HG02884 (cell line): ENCODE data around the gene SMOC2.
"Not testable (repeated sequence)": the region's sequence is repeated elsewhere in the genome, so short reads cannot be mapped to it uniquely, and the experiment has no call there.

Experiments
- ATAC-seq: cut with Tn5 transposase; IDR thresholded peaks from one replicate; pipeline ENCODE4 v1.9.1; 2021; ENCODE audit warnings: mild to moderate bottlenecking, moderate library complexity; ENCODE audit not compliant: unreplicated experiment

The SMOC2 gene

GRCh38 chr6:168563656-168564055 lies 122.7 kb downstream of the SMOC2 start:
- ATAC-seq, result no peak

DNA sequence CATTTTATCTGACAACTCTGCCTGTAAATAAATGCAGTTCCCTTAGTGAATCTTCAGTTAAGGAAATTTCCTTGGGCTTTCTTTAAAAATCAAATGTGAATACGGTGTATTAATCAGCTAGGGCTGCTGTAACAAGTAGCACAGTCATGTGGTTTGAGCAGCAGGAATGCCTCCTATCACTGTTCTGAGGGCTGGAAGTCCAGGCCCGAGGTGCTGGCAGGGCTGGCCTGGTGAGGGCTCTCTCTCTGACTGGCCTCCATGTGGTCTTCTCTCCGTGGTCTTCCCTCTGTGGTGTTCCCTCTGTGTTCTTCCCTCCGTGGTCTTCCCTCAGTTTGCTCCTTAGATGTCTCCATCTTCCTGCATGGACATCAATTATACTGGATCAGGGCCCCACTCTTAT lies 124.1 kb downstream of the SMOC2 start:
- ATAC-seq, result no peak

- ATAC-seq, result no peak
Measured at GRCh38 chr6:168570211-168570610, 129.2 kb downstream of the SMOC2 start.

GRCh38 chr6:168571268-168571667 lies 130.3 kb downstream of the SMOC2 start:
- ATAC-seq, result no peak

DNA sequence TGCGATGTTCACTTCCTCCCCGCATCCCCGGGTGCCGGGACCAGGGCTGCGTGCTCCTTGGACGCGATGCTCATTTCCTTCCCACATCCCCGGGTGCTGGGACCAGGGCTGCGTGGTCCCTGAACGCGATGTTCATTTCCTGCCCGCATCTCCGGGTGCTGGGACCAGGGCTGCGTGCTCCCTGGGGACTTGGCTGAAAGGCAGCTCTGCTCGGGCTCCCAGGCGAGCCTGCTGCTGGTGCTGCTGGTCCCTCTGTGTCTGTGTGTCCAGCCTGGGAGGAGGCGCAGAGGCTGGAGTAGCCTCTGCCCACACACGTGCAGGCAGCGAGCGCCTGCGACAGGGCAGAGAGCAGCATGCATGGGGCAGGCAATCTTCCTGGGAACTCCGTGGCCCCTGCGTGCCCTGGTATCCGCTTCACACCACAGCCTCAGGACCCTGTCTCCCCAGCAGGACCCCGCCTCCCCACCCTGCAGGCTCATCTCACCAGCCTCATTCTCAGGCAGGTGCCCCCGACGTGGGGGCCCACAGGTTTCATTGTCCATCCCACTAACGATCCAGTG lies 132.4 kb downstream of the SMOC2 start:
- ATAC-seq, result not testable (repeated sequence)

GRCh38 chr6:168574075-168574698 lies 133.2 kb downstream of the SMOC2 start:
- ATAC-seq, result no peak

DNA sequence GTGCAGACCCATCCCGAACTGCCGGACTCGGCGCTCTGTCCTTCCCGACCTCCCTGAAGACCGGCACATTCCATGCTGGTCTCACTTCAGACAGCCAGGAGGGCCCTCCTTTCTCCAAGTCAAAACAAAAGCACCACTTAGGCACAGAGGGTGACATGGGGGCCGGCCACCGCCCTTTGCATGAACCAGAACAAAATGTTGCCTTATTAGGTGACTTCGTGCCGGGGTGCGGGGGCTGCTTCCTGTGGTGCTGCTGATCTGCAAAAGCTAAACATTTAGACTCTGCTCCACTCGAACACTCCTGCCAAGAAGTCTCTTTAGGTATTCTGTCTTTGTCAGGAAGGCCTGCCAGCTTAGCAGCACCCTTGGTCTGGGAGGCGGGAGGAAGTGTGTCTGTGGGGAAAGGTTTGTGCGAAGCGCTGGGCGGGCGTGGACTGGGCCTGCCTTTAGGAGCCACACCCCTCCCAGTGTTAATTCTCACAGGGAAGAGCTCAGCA lies 133.8 kb downstream of the SMOC2 start:
- no peak for ATAC-seq

- ATAC-seq, result no peak
Measured at GRCh38 chr6:168575346-168576098, 134.5 kb downstream of the SMOC2 start.

DNA sequence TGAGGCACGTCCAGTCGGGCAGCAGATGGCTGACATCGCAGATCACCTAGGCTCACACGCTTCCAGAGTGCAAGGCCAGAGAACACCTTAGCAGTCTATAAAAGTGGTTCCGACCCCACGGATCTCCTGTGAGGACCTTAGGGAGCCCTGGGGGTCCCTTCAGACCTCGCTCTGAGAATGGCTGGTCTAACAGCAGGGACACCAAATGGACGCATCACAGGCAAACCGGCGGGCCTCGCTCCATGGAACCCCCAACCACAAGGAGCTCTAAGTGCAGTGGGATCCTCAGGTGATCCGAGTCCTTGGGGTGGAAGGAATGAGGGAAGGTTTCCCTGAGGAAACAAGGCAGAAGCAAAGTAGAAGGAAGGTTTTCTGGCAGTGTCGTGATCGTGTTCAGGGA lies 135.4 kb downstream of the SMOC2 start:
- ATAC-seq, result no peak

DNA sequence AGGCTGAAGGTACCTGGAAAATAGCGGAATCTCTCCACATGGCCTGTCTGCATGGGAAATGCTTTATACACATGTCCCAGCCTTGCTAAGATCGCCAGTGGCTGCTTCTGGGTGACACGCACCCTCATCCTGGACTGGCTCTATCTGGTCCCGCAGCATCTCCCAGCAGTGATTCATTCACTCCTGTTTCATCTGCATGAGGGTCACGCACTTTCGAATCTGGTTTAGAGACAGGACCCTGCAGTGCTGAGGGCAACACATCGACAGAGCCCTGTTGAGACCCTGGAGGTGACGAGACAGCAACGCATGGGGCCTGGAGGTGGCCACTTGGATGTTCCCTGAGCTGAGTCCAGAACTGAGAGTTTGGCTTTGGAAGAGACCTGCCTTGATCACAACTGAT lies 136.5 kb downstream of the SMOC2 start:
- no peak for ATAC-seq

- no peak for ATAC-seq
Measured at GRCh38 chr6:168578036-168578435, 137.1 kb downstream of the SMOC2 start.

DNA sequence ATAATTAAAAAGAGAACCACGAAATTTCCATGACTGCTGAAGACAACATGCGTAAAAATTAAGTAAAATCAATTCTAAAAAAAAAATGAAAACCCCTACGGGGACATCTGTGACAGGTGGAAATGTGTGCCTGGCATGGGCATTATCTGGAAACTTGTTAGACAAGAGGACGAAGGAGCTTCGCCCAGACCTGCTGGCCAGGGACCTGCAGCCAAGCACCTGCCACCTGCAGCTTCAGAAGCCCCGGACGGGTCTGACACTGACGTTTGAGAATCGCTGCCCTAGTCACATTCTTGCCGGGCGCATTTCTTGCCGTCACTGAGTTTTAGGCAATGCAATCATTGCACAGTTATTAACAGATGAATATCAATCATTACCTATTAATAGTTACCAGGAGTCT lies 140.3 kb downstream of the SMOC2 start:
- no peak for ATAC-seq

DNA sequence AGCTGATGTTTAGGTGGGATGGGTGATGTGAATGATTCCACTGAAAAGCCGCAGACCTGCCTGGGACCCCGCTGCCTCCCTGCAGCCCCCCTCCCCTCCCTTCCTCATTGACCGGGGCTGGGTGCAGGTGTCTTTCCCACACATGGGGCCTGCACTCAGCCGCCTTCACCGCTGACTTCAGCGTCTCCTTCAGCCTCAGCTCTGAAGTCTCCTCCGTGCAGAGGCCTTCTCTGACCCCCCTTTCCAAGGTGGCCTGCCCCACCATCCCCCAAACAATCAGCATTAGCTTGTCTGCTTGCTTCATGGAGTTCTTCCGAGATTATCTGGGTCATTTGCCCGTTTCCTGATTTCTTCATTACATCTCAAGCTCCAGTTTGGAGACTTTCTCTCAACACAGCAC lies 140.7 kb downstream of the SMOC2 start:
- no peak for ATAC-seq

GRCh38 chr6:168582571-168582981 lies 141.6 kb downstream of the SMOC2 start:
- ATAC-seq, result no peak

DNA sequence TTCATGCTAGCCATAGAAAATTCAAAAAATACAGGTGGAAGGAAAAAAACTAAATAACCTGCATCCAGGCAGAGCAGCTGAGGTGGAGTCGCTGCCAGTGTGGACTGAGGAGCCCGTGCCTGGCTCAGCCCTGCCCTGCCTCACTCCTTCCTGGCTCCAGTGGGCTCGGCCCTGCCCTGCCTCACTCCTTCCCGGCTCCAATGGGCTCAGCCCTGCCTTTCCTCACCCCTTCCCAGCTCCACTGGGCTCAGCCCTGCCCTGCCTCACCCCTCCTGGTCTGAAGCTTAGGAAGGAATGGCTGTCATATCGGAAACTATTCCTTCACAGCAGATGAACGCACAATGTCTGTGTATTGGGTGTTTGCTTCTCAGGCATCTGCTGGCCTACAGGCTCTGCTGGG lies 142.1 kb downstream of the SMOC2 start:
- ATAC-seq, result no peak

- no peak for ATAC-seq
Measured at GRCh38 chr6:168583821-168584220, 142.8 kb downstream of the SMOC2 start.

DNA sequence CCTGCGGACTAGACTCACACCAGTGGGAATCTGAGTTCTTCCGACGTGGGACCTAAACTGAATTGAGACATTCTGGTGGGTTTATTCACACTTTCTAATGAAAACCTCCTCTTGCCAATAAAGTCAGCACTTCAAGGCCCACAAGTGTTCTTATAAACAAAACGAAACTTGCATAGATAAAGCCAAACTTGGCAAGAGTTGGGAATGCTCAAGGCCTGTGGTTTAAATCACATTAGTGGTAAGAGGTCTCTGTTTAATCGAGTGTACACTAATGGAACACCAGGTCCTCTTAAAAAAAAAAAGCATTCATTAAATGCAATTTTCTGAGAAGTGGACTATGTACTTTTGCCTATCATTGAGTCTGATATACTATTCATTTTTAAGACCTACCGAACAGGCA lies 143.3 kb downstream of the SMOC2 start:
- ATAC-seq, result no peak

DNA sequence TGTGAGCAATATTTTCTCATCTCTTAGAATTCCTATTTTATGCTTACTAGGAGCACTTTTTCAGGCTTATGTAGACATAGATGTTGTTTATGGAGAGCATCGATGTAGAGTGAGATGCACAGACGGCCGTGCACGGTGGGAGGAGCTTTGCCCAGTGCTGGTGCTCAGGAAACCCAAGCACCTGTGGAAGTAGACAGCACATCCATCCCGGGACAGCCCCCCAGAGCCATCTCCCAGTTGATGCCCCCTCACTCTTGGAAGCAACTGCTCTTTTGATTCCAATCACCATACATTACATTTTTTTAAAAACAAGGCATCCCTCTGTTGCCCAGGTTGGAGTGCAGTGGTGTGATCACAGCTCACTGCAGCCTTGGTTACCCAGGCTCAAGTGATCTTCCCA lies 143.7 kb downstream of the SMOC2 start:
- no peak for ATAC-seq

- ATAC-seq, result no peak
Measured at GRCh38 chr6:168585441-168585840, 144.5 kb downstream of the SMOC2 start.

DNA sequence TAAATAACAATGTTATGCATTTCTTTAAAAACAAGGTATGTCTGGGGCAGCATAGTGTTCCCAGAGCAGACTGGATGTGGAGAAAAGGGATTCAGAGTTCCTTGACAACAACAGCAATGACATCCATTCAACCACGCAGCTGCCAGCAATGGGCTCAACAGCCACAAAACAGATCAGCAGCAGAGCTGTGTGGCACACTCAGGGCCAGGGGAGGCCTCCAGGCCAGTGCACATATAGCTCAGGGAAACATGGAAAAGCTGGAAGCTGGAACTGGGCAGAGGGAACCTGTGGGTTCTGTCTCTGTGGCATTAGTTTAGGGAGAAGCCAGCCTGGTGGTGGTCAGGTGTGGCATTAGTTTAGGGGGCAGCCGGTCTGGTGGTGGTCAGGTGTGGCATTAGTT lies 148.3 kb downstream of the SMOC2 start:
- ATAC-seq, result no peak

DNA sequence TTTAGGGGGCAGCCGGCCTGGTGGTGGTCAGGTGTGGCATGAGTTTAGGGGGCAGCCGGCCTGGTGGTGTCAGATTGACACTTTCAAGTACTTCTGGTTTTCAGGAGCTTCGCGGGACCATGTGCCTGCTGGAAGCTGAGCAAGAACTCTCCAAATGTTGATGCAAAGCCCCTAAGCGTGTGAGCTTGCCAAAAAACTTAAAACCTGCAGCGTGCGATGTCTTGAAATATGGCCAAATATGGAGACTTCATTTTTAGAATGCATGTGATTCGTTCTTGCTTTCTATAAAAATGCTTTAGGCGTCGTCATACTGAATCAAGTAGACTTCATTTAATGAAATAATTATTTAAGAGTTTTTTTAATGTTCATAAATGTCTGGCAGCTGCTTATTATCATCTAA lies 149.4 kb downstream of the SMOC2 start:
- no peak for ATAC-seq

- no peak for ATAC-seq
Measured at GRCh38 chr6:168596344-168596743, 155.4 kb downstream of the SMOC2 start.
